ENCODE data around the gene MRPL4.

GRCh38 chr19:10235003-10235402 lies 17.0 kb upstream of the MRPL4 start:
- TF ChIP-seq CTCF (IDR thresholded peaks at IDR 0.05; ENCODE audit: poor library complexity) (no peak), EZH2phosphoT487 (IDR thresholded peaks at IDR 0.05; ENCODE audit: low read depth, severe bottlenecking, unreplicated experiment) (no peak)

Data from hepatocyte (in vitro differentiated cells).